ENCODE results near the gene OR2T6. TPM values are rescaled to one million over a fixed set of nuclear protein-coding genes. Genes with fewer than 3 reads are reported as not detected.

Gene OR2T6, protein sequence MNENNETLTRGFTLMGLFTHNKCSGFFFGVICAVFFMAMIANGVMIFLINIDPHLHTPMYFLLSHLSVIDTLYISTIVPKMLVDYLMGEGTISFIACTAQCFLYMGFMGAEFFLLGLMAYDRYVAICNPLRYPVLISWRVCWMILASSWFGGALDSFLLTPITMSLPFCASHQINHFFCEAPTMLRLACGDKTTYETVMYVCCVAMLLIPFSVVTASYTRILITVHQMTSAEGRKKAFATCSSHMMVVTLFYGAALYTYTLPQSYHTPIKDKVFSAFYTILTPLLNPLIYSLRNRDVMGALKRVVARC
- total RNA-seq (2014; rRNA removed) (not detected in 2 replicates), Bru-seq, nascent RNA (not detected), BruChase-seq, experiment 1, labeled RNA remaining after a 6-hour chase (not detected), BruChase-seq, experiment 2, labeled RNA remaining after a 2-hour chase (percentile 5 among the genes with signal in this experiment)
- long read RNA-seq = 0 reads

DNA sequence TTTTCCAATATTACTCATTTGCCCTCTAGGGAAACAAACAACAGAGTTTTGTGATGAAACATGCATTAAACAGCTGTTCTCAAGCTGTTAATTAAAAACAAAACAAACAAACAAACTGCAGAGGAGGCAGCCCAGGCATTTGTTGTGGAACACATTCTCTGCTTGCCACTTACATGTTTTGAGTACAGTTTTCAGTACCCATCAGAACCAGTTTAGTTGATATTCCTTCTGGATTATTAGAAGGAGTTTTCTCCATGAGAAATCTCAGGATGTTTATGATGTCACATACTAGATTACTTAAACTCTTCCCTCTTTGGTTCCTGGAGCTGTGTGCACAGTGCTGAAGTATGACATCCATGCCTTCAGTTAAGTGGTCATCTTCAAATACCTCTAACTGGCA, at the start of gene OR2T6:
OR2T6 (plus strand) TSS at position 301 of the 400 bp plus-strand sequence. CDS start 11,863 bp downstream, outside the sequence.
- TF ChIP-seq EZH2 (IDR thresholded peaks at IDR 0.05; ENCODE audit: low read length, unreplicated experiment) = no peak
- no peak for TF ChIP-seq EZH2phosphoT487 (IDR thresholded peaks at IDR 0.05; ENCODE audit: borderline replicate concordance, low read length)
- TF ChIP-seq, protein P1, sequence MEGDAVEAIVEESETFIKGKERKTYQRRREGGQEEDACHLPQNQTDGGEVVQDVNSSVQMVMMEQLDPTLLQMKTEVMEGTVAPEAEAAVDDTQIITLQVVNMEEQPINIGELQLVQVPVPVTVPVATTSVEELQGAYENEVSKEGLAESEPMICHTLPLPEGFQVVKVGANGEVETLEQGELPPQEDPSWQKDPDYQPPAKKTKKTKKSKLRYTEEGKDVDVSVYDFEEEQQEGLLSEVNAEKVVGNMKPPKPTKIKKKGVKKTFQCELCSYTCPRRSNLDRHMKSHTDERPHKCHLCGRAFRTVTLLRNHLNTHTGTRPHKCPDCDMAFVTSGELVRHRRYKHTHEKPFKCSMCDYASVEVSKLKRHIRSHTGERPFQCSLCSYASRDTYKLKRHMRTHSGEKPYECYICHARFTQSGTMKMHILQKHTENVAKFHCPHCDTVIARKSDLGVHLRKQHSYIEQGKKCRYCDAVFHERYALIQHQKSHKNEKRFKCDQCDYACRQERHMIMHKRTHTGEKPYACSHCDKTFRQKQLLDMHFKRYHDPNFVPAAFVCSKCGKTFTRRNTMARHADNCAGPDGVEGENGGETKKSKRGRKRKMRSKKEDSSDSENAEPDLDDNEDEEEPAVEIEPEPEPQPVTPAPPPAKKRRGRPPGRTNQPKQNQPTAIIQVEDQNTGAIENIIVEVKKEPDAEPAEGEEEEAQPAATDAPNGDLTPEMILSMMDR (conservative IDR thresholded peaks at IDR 0.05; ENCODE audit: low read depth, low read length) = no peak
- CTCF ChIA-PET = no interaction called here
- no peaks in the 10 kb centered on the region for H3K27me3 ChIP-seq (ENCODE audit: low read length)
- intact Hi-C loops (cut with micrococcal nuclease) = no loop called here
- no peaks in the 10 kb centered on the region for H3K9me3 ChIP-seq (ENCODE audit: low read length)
- H3K36me3 ChIP-seq (ENCODE audit: low read depth, low read length) = no peaks in the 10 kb centered on the region
- H3K79me2 ChIP-seq (ENCODE audit: low read length) = no peaks in the 10 kb centered on the region
- H3K4me3 ChIP-seq (ENCODE audit: low read length) = no peak within 1 kb of the TSS
- no peaks in the 10 kb centered on the region for H3F3A ChIP-seq (ENCODE audit: low read length, unreplicated experiment)
- DNase-seq (no peak), ATAC-seq (no peak)
- no TSS peak for BruUV-seq (replicated peaks)
- POLR2A ChIA-PET (ENCODE audit: unreplicated experiment) = no interaction called here
- H4K20me1 ChIP-seq (ENCODE audit: low read length) = no peaks in the 10 kb centered on the region
- no peaks in the 10 kb centered on the region for H3K4me1 ChIP-seq (ENCODE audit: insufficient read depth, low read length)
- H3K4me2 ChIP-seq (ENCODE audit: low read length) = no peak within 1 kb of the TSS
- no peak within 1 kb of the TSS for H3K9ac ChIP-seq (ENCODE audit: low read length)
- H3K27ac ChIP-seq (ENCODE audit: low read length) = no peak within 1 kb of the TSS
- no peak within 1 kb of the TSS for H2AFZ ChIP-seq (ENCODE audit: low read length)
- no peaks in the 10 kb centered on the region for H3K9me2 ChIP-seq (replicated peaks; ENCODE audit: low read length)

DNA sequence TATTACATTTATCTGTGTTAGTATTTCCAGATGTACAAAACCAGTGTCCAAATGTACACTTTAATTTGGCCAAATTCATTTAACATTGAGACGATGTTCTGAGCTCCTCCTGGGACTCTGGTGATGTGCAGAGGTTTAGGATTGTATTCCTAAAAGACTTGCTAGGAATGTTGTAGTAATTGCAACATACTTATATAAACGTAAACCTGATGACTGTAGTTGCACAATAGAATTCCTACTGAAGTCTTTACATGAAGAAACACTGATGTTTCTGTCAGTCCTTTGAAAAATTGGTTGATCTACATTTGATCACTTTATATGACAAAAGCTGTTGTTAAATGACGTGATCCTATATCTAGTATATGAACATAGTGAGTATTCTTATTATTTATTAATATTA, 32.1 kb upstream of the OR2T6 start:
- H2AFZ ChIP-seq (ENCODE audit: low read length) = no peak overlapping the region
- no peaks in the 10 kb centered on the region for H4K20me1 ChIP-seq (ENCODE audit: low read length)
- no peak for DNase-seq
- no peaks in the 10 kb centered on the region for H3K36me3 ChIP-seq (ENCODE audit: low read depth, low read length)
- intact Hi-C loops (cut with micrococcal nuclease) = no loop called here
- no peaks in the 10 kb centered on the region for H3K79me2 ChIP-seq (ENCODE audit: low read length)
- H3K9me3 ChIP-seq (ENCODE audit: low read length) = no peaks in the 10 kb centered on the region
- no peak overlapping the region for H3K9ac ChIP-seq (ENCODE audit: low read length)
- peaks cover 7% of the 10 kb centered on the region for H3K27me3 ChIP-seq (ENCODE audit: low read length)
- CTCF ChIA-PET = no interaction called here
- POLR2A ChIA-PET (ENCODE audit: unreplicated experiment) = no interaction called here
- H3K4me2 ChIP-seq (ENCODE audit: low read length) = no peak overlapping the region
- ATAC-seq = no peak
- H3K9me2 ChIP-seq (replicated peaks; ENCODE audit: low read length) = no peaks in the 10 kb centered on the region
- TF ChIP-seq EZH2phosphoT487 (IDR thresholded peaks at IDR 0.05; ENCODE audit: borderline replicate concordance, low read length) = no peak
- TF ChIP-seq, protein P1 (conservative IDR thresholded peaks at IDR 0.05; ENCODE audit: low read depth, low read length) = no peak
- TF ChIP-seq EZH2 (IDR thresholded peaks at IDR 0.05; ENCODE audit: low read length, unreplicated experiment) = no peak
- no TSS peak for BruUV-seq (replicated peaks)
- H3K27ac ChIP-seq (ENCODE audit: low read length) = no peak overlapping the region
- no peak overlapping the region for H3K4me3 ChIP-seq (ENCODE audit: low read length)
- no peaks in the 10 kb centered on the region for H3F3A ChIP-seq (ENCODE audit: low read length, unreplicated experiment)
- H3K4me1 ChIP-seq (ENCODE audit: insufficient read depth, low read length) = no peaks in the 10 kb centered on the region

DNA sequence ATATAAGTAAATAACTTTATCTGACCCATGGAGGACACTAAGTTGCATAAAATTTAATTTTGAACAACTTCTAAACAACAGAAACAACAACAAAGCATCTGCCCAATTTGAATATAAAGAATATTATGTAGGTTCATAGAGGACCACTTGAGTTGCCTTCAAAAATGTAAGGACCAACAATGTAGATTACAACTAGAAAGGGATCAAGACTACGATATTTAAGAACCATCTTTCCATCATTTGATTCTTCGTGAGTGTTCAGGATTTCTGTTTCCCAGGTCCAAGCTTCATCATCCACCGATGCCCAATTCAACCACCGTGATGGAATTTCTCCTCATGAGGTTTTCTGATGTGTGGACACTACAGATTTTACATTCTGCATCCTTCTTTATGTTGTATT, 27.1 kb upstream of the OR2T6 start, which contains the start of gene OR14C36:
OR14C36 (plus strand) TSS at position 301 of the 400 bp plus-strand sequence; CDS start at position 301, 0 bp downstream.
- Histone ChIP-seq H2AFZ (ENCODE audit: low read length) (no peak within 1 kb of the TSS), H3F3A (ENCODE audit: low read length, unreplicated experiment) (no peaks in the 10 kb centered on the region), H3K4me2 (ENCODE audit: low read length) (no peak within 1 kb of the TSS), H3K9me2 (replicated peaks; ENCODE audit: low read length) (no peaks in the 10 kb centered on the region), H3K4me1 (ENCODE audit: insufficient read depth, low read length) (no peaks in the 10 kb centered on the region), H3K27ac (ENCODE audit: low read length) (no peak within 1 kb of the TSS), H4K20me1 (ENCODE audit: low read length) (no peaks in the 10 kb centered on the region), H3K4me3 (ENCODE audit: low read length) (no peak within 1 kb of the TSS), H3K27me3 (ENCODE audit: low read length) (peaks cover 24% of the 10 kb centered on the region), H3K79me2 (ENCODE audit: low read length) (no peaks in the 10 kb centered on the region), H3K9ac (ENCODE audit: low read length) (no peak within 1 kb of the TSS), H3K36me3 (ENCODE audit: low read depth, low read length) (no peaks in the 10 kb centered on the region), H3K9me3 (ENCODE audit: low read length) (no peaks in the 10 kb centered on the region)
- ATAC-seq (no peak), DNase-seq (no peak)
- intact Hi-C loops (cut with micrococcal nuclease) = no loop called here
- no TSS peak for BruUV-seq (replicated peaks)
- TF ChIP-seq, protein P1 (conservative IDR thresholded peaks at IDR 0.05; ENCODE audit: low read depth, low read length) = no peak
- TF ChIP-seq EZH2 (IDR thresholded peaks at IDR 0.05; ENCODE audit: low read length, unreplicated experiment) = no peak
- TF ChIP-seq EZH2phosphoT487 (IDR thresholded peaks at IDR 0.05; ENCODE audit: borderline replicate concordance, low read length) = no peak
- ChIA-PET CTCF (no interaction called here), POLR2A (ENCODE audit: unreplicated experiment) (no interaction called here)

All from PC-3 (cell line).